22Rv1 (cell line): Measurements from ENCODE around the gene PLAC1.

Experiments used
- H3K27ac ChIP-seq: fragments of 450-650 bp; 2 replicates; pipeline ENCODE4 v1.5.1; 2017
- ZFX ChIP-seq: fragments of 450-650 bp; IDR thresholded peaks from 2 replicates; pipeline ENCODE4 v1.6.1; 2017; ENCODE audit warnings: antibody characterized with exemption, borderline replicate concordance
- TF ChIP-seq, protein P1 (sequence below): fragments of 450-650 bp; IDR thresholded peaks from 2 replicates; pipeline ENCODE4 v1.5.1; 2017; ENCODE audit warnings: mild to moderate bottlenecking

PLAC1 gene

DNA sequence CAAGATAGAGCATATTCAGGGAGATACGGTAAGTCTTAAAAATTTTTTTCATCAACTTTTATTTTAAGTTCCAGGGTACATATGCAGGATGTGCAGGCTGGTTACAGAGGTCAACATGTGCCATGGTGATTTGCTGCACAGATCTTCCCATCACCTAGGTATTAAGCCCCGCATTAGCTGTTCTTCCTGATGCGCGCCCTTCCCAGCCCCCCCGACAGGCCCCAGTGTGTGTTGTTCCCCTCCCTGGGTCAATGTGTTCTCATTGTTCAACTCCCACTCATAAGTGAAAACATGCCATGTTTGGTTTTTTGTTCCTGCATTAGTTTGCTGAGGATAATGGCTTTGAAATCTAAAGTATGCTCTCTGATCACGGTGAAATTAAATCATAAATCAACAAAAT lies 134.1 kb downstream of the PLAC1 start:
- TF ChIP-seq, protein P1, sequence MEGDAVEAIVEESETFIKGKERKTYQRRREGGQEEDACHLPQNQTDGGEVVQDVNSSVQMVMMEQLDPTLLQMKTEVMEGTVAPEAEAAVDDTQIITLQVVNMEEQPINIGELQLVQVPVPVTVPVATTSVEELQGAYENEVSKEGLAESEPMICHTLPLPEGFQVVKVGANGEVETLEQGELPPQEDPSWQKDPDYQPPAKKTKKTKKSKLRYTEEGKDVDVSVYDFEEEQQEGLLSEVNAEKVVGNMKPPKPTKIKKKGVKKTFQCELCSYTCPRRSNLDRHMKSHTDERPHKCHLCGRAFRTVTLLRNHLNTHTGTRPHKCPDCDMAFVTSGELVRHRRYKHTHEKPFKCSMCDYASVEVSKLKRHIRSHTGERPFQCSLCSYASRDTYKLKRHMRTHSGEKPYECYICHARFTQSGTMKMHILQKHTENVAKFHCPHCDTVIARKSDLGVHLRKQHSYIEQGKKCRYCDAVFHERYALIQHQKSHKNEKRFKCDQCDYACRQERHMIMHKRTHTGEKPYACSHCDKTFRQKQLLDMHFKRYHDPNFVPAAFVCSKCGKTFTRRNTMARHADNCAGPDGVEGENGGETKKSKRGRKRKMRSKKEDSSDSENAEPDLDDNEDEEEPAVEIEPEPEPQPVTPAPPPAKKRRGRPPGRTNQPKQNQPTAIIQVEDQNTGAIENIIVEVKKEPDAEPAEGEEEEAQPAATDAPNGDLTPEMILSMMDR = no peak
- no peak overlapping the region for H3K27ac ChIP-seq

DNA sequence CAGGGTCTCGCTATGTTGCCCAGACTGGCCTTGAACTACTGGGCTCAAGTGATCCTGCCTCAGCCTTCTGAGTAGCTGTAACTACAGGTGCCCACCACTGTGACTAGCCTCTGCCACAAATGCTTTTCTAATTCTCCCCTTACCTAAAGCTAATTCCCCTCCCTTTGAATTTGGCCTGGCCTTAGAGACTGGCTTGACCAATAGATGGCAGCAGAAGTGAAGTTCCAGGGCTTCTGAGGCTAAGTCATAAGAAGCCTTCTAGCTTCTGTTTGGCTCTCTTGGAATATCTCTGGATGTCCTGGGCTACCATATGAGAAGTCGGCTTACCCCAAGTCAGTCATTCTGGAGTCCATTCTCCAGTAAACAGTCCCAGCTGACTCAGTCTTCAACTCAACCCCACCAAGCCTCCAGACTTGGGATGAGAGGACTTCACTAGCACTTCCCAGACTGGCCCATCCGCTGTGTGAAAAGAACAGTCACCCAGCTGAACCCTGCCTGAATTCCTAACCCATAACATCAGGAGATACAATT lies 137.3 kb downstream of the PLAC1 start:
- H3K27ac ChIP-seq = no peak overlapping the region
- TF ChIP-seq, protein P1 = peak; percentile 60
- no peak for TF ChIP-seq ZFX
